ENCODE data around the gene URI1. TPM values are rescaled to one million over a fixed set of nuclear protein-coding genes. Genes with fewer than 3 reads are reported as not detected.

The URI1 gene
- total and polyA plus RNA-seq, 2 of the 8 experiments (the other 6 are each of a cell fraction or from before 2014, with no cell fraction given), result 27.7 to 64.3 TPM

DNA sequence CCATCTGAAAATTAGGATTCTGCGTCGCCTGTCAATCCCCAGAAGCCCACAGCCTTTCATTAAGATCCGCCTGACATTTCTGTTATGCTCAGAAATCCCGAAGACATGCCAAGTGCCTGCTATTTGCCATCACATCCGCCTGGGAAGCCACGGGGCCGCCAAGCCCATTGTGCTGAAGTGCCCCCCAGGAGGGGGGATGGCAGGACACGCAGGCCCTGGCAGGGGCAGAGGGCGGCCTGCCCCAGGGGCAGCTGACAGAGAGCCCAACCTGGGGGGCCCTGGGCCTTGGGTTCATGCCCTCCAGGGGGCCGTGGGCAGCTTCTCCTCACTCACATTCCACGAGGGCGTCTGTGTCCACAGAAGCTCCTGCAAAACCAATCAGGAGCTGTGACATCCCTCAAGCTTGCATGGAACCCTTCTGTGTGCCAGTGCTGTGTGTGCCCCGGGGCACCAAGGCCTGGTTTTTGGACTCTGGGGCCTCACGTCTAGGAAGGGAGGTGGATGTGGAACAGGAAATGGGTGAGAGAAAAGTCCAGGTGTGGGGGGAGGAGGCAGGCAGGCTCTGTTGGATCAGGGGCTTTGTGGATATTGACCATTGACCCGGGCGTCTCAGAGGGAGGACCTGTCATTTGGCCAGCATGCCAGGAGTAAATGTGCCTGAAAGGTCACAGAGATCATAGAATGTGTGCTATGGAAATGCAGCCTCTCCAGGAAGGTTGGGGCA is 122.9 kb downstream of the URI1 start (continued):
- TF ChIP-seq, protein P1, sequence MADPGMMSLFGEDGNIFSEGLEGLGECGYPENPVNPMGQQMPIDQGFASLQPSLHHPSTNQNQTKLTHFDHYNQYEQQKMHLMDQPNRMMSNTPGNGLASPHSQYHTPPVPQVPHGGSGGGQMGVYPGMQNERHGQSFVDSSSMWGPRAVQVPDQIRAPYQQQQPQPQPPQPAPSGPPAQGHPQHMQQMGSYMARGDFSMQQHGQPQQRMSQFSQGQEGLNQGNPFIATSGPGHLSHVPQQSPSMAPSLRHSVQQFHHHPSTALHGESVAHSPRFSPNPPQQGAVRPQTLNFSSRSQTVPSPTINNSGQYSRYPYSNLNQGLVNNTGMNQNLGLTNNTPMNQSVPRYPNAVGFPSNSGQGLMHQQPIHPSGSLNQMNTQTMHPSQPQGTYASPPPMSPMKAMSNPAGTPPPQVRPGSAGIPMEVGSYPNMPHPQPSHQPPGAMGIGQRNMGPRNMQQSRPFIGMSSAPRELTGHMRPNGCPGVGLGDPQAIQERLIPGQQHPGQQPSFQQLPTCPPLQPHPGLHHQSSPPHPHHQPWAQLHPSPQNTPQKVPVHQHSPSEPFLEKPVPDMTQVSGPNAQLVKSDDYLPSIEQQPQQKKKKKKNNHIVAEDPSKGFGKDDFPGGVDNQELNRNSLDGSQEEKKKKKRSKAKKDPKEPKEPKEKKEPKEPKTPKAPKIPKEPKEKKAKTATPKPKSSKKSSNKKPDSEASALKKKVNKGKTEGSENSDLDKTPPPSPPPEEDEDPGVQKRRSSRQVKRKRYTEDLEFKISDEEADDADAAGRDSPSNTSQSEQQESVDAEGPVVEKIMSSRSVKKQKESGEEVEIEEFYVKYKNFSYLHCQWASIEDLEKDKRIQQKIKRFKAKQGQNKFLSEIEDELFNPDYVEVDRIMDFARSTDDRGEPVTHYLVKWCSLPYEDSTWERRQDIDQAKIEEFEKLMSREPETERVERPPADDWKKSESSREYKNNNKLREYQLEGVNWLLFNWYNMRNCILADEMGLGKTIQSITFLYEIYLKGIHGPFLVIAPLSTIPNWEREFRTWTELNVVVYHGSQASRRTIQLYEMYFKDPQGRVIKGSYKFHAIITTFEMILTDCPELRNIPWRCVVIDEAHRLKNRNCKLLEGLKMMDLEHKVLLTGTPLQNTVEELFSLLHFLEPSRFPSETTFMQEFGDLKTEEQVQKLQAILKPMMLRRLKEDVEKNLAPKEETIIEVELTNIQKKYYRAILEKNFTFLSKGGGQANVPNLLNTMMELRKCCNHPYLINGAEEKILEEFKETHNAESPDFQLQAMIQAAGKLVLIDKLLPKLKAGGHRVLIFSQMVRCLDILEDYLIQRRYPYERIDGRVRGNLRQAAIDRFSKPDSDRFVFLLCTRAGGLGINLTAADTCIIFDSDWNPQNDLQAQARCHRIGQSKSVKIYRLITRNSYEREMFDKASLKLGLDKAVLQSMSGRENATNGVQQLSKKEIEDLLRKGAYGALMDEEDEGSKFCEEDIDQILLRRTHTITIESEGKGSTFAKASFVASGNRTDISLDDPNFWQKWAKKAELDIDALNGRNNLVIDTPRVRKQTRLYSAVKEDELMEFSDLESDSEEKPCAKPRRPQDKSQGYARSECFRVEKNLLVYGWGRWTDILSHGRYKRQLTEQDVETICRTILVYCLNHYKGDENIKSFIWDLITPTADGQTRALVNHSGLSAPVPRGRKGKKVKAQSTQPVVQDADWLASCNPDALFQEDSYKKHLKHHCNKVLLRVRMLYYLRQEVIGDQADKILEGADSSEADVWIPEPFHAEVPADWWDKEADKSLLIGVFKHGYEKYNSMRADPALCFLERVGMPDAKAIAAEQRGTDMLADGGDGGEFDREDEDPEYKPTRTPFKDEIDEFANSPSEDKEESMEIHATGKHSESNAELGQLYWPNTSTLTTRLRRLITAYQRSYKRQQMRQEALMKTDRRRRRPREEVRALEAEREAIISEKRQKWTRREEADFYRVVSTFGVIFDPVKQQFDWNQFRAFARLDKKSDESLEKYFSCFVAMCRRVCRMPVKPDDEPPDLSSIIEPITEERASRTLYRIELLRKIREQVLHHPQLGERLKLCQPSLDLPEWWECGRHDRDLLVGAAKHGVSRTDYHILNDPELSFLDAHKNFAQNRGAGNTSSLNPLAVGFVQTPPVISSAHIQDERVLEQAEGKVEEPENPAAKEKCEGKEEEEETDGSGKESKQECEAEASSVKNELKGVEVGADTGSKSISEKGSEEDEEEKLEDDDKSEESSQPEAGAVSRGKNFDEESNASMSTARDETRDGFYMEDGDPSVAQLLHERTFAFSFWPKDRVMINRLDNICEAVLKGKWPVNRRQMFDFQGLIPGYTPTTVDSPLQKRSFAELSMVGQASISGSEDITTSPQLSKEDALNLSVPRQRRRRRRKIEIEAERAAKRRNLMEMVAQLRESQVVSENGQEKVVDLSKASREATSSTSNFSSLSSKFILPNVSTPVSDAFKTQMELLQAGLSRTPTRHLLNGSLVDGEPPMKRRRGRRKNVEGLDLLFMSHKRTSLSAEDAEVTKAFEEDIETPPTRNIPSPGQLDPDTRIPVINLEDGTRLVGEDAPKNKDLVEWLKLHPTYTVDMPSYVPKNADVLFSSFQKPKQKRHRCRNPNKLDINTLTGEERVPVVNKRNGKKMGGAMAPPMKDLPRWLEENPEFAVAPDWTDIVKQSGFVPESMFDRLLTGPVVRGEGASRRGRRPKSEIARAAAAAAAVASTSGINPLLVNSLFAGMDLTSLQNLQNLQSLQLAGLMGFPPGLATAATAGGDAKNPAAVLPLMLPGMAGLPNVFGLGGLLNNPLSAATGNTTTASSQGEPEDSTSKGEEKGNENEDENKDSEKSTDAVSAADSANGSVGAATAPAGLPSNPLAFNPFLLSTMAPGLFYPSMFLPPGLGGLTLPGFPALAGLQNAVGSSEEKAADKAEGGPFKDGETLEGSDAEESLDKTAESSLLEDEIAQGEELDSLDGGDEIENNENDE (IDR thresholded peaks at IDR 0.05; ENCODE audit: insufficient replicate concordance, low read length), result no peak
- TF ChIP-seq TAF7 (optimal IDR thresholded peaks at IDR 0.05; ENCODE audit: borderline replicate concordance, low read depth, low read length) (no peak), RXRA (IDR thresholded peaks at IDR 0.05; ENCODE audit: insufficient read depth, low read depth, low read length) (no peak)

Measured in H1 (cell line).